ENCODE data around the gene MAPT.

GRCh38 chr17:45964634-45965033 is 70.3 kb downstream of the MAPT start:
- no peak for TF ChIP-seq CTCF (conservative IDR thresholded peaks at IDR 0.05; ENCODE audit: low read depth, low read length)
- no peak for TF ChIP-seq EZH2 (IDR thresholded peaks at IDR 0.05; ENCODE audit: low read length, unreplicated experiment)

Measured in PC-3 (cell line).